B cell (primary cell): Measurements from ENCODE around the gene USO1.

Experiments
- CTCF ChIP-seq: fragments of 200-600 bp; IDR thresholded peaks from one replicate; pipeline ENCODE4 v1.8.0; 2022; ENCODE audit warnings: antibody characterized with exemption, mild to moderate bottlenecking
- EZH2 ChIP-seq: IDR thresholded peaks from 2 replicates; pipeline ENCODE4 v1.6.1; 2012; ENCODE audit warnings: borderline replicate concordance, low read depth, mild to moderate bottlenecking, moderate library complexity, low read length; ENCODE audit not compliant: insufficient read depth, poor library complexity, severe bottlenecking

DNA sequence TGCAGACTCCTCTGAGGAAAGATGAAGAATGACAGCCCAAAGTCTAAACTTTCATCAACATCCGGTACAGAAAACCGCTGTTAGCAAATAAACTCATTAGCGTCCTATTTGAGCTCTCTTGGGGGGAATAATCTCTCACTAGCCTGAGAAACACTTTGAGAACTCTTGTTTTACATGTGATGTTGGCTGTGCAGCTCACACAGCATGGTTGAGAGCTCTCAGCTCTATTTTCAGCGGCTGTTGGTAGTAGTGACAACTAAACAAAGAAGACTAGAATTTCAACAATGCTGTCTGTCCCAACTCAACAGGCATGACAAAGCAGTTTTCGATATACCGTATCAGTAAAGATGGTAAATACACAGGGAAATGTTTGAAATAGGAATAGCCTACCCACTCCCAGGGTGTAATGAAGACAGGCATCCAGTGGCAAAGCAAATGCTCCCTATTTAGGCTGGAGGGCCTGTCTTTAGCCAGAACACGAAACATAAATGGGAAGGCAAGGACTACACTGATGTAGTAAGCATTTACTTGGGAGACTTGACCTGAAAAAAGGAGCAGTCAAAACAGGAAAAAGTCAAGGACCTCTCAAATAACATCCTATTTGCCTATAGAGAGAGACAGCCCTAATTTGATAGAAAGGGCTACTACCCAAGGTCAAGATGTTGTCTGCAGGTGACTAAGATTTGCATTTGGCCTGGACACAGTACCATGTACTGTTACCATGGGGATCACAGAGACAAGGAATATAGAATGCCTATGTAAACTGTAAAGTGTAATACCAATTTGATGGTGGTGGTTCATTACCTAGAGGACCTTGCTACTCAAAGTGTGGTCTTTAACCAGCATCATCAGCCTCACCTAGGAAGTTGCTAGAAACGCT, 117.5 kb downstream of the USO1 start:
- TF ChIP-seq EZH2: no peak
- TF ChIP-seq CTCF: no peak
